Sigmoid colon (tissue), 7 donors: ENCODE results near the gene CNKSR3. TPM values are rescaled to one million over a fixed set of nuclear protein-coding genes. Genes with fewer than 3 reads are reported as not detected.

ENCODE experiments used
- DNase-seq: peaks from one replicate; pipeline ENCODE4 v3.0.0-alpha.2; 2019
- H3K27ac ChIP-seq, 4 donors: fragments of 200-600 bp; sonication (generic); one replicate each; pipeline ENCODE4 v1.5.1; 2016 to 2019; ENCODE audit warnings: mild to moderate bottlenecking in 1 of 4
- H3K27me3 ChIP-seq, 3 donors: fragments of 200-600 bp; sonication (generic); one replicate each; pipeline ENCODE4 v1.5.1; 2019; ENCODE audit warnings: mild to moderate bottlenecking in 1 of 3
- H3K36me3 ChIP-seq, 4 donors: fragments of 200-600 bp; sonication (generic); one replicate each; pipeline ENCODE4 v1.5.1; 2016 to 2019
- H3K4me1 ChIP-seq, 4 donors: fragments of 200-600 bp; sonication (generic); one replicate each; pipeline ENCODE4 v1.5.1; 2017 to 2019
- H3K4me3 ChIP-seq, 4 donors: fragments of 200-600 bp; sonication (generic); one replicate each; pipeline ENCODE4 v1.5.1; 2017 to 2019; ENCODE audit warnings: mild to moderate bottlenecking in 2 of 4, moderate library complexity in 1 of 4
- H3K9me3 ChIP-seq, 4 donors: fragments of 200-600 bp in 3 of 4; sonication (generic) in 3 of 4; one replicate each; pipeline versions ENCODE4 v1.5.1 to v1.6.1; 2013 to 2019
- EP300 ChIP-seq, 4 donors: sonication (generic); formaldehyde crosslinking; IDR thresholded peaks; one replicate each; pipeline ENCODE4 v1.6.1; 2017; ENCODE audit warnings: antibody characterized with exemption in 4 of 4
- POLR2A ChIP-seq, 2 donors: fragments of 450-650 bp; IDR thresholded peaks; one replicate each; pipeline ENCODE4 v1.6.1; 2016; ENCODE audit warnings: antibody characterized with exemption in 2 of 2, mild to moderate bottlenecking in 2 of 2, moderate library complexity in 2 of 2
- POLR2AphosphoS5 ChIP-seq, 4 donors: sonication (generic); formaldehyde crosslinking; IDR thresholded peaks; one replicate each; pipeline ENCODE4 v1.6.1; 2017; ENCODE audit warnings: antibody characterized with exemption in 4 of 4
- WGBS, 2 donors: extraction: QIAGEN DNeasy Blood & Tissue Kit; methylation state at CpG; one replicate each; pipeline ENCODE4 v1.1.7; 2013; 5-methylcytosine and 5-hydroxymethylcytosine counted together
- intact Hi-C: fragments of 100-400 bp; cut with DNase I; formaldehyde crosslinking; loops from one replicate; pipeline ENCODE4 v1.15.1; 2023
- polyA plus RNA-seq, 3 donors: library from polyadenylated mRNA; stranded (reverse); fragments of 200-250 nt; gene quantifications; one replicate each; pipeline ENCODE4 v1.2.3, GENCODE V29; 2013
- total RNA-seq, 4 donors: library from RNA; depleted of rRNA; stranded (reverse); fragments of >200 nt; gene quantifications; one replicate each; pipeline ENCODE4 v1.1.0, GENCODE V29; 2016
- TF ChIP-seq, protein P1 (sequence below), 4 experiments: fragments of 450-650 bp in 3 of 4; fragments of 200-600 bp in 1 of 4; IDR thresholded peaks; one replicate each; pipeline ENCODE4 v1.5.1; 2016 to 2019; ENCODE audit warnings: antibody characterized with exemption in 4 of 4, mild to moderate bottlenecking in 3 of 4, moderate library complexity in 2 of 4
- donor health status: healthy with polysubstance abuse.
- donor health status: Bipolar disorder and iron deficiency.
- donor health status: healthy.

The CNKSR3 gene
- 10 to 100 TPM; 12.8 to 16.8 (median 14.4) TPM for total RNA-seq
- 10 to 100 TPM in 2 of 3 donors, 1 to 10 TPM in 1; 6.0 to 17.4 (median 15.3) TPM for polyA plus RNA-seq

DNA sequence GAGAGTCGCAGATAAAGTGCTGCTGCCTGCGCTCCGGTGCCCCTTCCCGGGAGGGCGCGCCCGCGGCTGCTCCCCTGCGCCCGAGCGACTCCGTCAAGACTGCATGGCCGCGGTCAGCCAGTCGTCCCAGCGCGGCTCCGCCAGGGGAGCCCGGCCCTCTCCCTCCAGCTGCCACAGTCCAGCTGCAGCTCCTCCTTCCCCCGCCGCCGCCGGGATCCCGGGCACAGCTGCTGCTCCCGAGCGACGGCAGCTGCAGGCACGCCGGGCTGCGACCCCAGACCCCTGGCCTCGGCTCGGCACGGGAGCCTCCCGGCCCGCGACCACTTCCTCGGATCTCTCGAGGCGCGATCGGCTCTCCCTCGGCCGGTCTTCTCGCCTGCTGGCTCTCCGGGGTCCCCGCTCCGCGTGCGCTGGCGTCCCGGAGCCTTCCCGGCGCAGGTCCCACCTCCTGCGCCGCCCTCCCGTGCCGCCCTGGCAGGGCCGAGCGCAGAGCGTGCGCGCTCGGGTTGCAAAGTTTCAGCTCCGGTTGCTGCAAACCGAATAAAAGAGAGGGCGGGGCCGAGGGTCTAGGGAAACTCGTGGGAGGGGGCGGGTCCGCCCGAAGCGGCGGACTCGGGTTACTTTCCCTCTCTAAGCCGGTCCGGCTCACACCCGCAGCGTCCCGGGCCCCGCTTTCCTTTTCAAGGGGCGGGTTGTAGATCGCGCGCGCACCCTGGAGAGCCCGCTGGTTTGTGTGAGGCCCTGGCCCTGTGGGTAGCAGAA is at the start of gene CNKSR3:
TSS of gene CNKSR3 (minus strand) at position 542 of the 762 bp plus-strand sequence. CDS start 571 bp downstream, outside the sequence.
- H3K4me1 ChIP-seq: peaks cover 0 to 44% (median 37%) of the 10 kb centered on the region in 4 donors
- intact Hi-C loops: loop anchor here (2.0 to 10.0 kb wide), 3 partner anchors 62 to 224 kb away; partner anchors contain the start of gene SCAF8
- peak within 1 kb of the TSS; percentile 62 to 81 (median 76) for H3K4me3 ChIP-seq
- no peaks in the 10 kb centered on the region for H3K36me3 ChIP-seq
- H3K27ac ChIP-seq: peak within 1 kb of the TSS; percentile 93 to 98 (median 95)
- DNase-seq: peak; percentile 96
- no peaks in the 10 kb centered on the region for H3K27me3 ChIP-seq
- TF ChIP-seq POLR2AphosphoS5 (IDR thresholded peaks at IDR 0.05): peak; percentile 84 to 96 (median 89)
- TF ChIP-seq, protein P1, sequence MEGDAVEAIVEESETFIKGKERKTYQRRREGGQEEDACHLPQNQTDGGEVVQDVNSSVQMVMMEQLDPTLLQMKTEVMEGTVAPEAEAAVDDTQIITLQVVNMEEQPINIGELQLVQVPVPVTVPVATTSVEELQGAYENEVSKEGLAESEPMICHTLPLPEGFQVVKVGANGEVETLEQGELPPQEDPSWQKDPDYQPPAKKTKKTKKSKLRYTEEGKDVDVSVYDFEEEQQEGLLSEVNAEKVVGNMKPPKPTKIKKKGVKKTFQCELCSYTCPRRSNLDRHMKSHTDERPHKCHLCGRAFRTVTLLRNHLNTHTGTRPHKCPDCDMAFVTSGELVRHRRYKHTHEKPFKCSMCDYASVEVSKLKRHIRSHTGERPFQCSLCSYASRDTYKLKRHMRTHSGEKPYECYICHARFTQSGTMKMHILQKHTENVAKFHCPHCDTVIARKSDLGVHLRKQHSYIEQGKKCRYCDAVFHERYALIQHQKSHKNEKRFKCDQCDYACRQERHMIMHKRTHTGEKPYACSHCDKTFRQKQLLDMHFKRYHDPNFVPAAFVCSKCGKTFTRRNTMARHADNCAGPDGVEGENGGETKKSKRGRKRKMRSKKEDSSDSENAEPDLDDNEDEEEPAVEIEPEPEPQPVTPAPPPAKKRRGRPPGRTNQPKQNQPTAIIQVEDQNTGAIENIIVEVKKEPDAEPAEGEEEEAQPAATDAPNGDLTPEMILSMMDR (IDR thresholded peaks at IDR 0.05): no peak
- TF ChIP-seq EP300 (IDR thresholded peaks at IDR 0.05): no peak
- TF ChIP-seq POLR2A (IDR thresholded peaks at IDR 0.05): peak; percentile 46 to 77
- 0 to 1% methylated on average over 86 of the region's 86 CpGs for WGBS, 2 donors
- no peaks in the 10 kb centered on the region for H3K9me3 ChIP-seq

DNA sequence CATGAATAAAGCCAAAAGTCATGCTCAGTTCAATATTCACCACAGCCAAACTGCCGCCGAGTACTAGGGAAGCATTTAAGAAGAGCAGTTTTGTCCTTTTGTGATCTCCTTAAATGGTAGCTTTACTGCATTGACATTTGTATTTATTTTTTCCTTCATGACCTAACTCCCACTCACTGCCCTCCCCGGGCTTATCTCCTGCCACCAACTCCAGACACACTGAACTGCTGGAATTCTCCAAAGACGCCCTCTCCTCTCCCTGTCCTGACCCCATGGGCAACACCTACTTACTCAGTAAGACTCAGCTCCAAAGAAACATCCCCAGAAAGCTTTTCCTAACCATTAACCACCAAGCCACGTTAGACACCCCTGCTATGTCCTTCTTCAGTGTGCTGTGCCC is 48.5 kb upstream of the CNKSR3 start:
- TF ChIP-seq, protein P1 (IDR thresholded peaks at IDR 0.05): no peak
- no peak for TF ChIP-seq POLR2A (IDR thresholded peaks at IDR 0.05)

DNA sequence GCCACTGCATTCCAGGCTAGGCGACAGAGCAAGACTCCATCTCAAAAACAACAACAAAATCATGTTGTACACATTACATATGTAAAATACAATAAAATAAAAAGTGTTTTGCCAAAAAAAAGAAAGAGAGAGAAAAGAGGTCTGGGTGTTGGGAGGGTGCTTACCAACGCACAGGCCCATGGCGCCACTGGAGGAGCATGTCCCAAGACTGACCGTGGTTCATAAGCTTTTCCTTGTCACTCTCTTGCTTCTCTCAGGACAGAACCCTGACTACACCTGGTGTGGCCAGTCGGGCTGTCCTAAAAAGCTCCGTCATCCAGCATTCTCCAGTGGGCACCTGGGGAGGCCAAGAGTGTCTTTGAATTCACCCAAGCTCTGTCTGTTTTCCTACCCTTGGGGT is 48.0 kb upstream of the CNKSR3 start:
- TF ChIP-seq EP300 (IDR thresholded peaks at IDR 0.05) (no peak), POLR2A (IDR thresholded peaks at IDR 0.05) (no peak), POLR2AphosphoS5 (IDR thresholded peaks at IDR 0.05) (no peak)
- TF ChIP-seq, protein P1 (IDR thresholded peaks at IDR 0.05): no peak
- 95 to 96% methylated on average over 6 of the region's 6 CpGs for WGBS, 2 donors
- Histone ChIP-seq H3K4me3 (no peak overlapping the region), H3K27ac (no peak overlapping the region), H3K9me3 (no peaks in the 10 kb centered on the region), H3K36me3 (no peaks in the 10 kb centered on the region), H3K27me3 (no peaks in the 10 kb centered on the region), H3K4me1 (peaks cover 0 to 15% (median 4%) of the 10 kb centered on the region in 4 donors)
- no peak for DNase-seq
- intact Hi-C loops: no loop called here

More for the DNA sequence above, 48.5 kb upstream of the CNKSR3 start:
- DNase-seq: no peak
- H3K27me3 ChIP-seq: no peaks in the 10 kb centered on the region
- no peaks in the 10 kb centered on the region for H3K36me3 ChIP-seq
- peaks cover 0 to 15% (median 4%) of the 10 kb centered on the region in 4 donors for H3K4me1 ChIP-seq
- no peak overlapping the region for H3K4me3 ChIP-seq
- H3K27ac ChIP-seq: no peak overlapping the region
- intact Hi-C loops: no loop called here
- no peaks in the 10 kb centered on the region for H3K9me3 ChIP-seq
- 70 to 72% methylated on average over 5 of the region's 5 CpGs for WGBS, 2 donors

DNA sequence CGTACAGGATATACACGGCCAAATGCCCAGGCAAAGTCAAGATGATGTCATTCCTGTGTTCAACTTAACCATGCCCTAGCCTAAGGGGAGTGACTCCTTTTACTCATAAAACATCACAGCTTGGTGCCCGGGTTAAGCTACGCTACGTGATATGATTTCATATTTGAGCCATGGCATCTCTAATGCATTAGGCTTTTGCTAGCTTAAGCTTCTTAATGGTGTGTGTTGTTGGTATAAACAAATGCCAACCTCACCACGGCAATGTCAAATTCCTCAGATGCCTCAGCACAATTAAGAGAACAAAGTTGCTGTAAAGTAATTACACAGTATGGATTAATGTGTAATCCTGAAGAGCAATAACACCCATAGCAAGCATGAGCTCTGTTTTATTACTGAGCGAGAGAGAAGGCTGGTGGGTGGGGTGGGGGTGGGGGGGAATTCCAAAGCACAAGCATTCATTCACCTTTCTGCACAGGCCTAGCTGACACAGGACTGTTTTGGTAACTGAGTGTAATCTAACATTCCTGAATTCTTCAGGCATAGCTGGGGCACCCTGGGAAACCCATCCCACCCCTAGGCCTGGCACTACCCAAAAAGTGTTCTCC is 44.7 kb upstream of the CNKSR3 start:
- H3K27ac ChIP-seq: peak overlapping the region in 3 of 4 donors; percentile 37 to 42 (median 38)
- DNase-seq: no peak
- no peaks in the 10 kb centered on the region for H3K36me3 ChIP-seq
- no peaks in the 10 kb centered on the region for H3K9me3 ChIP-seq
- no peaks in the 10 kb centered on the region for H3K27me3 ChIP-seq
- TF ChIP-seq, protein P1 (IDR thresholded peaks at IDR 0.05): no peak
- TF ChIP-seq EP300 (IDR thresholded peaks at IDR 0.05) (no peak), POLR2A (IDR thresholded peaks at IDR 0.05) (no peak), POLR2AphosphoS5 (IDR thresholded peaks at IDR 0.05) (no peak)
- intact Hi-C loops: no loop called here
- H3K4me1 ChIP-seq: peaks cover 0 to 15% (median 4%) of the 10 kb centered on the region in 4 donors
- WGBS, 2 donors: 16 to 58% methylated on average over 7 of the region's 7 CpGs
- no peak overlapping the region for H3K4me3 ChIP-seq
